Endothelial cell of umbilical vein (primary cell): ENCODE measurements around the gene WDFY2. TPM values are rescaled to one million over a fixed set of nuclear protein-coding genes. Genes with fewer than 3 reads are reported as not detected.

ENCODE experiments used
- BruUV-seq: library from RNA; stranded (reverse); fragments of 400-500 nt; replicated peaks from 2 replicates; lab custom pipeline; 2021; lab: Mats Ljungman, UMichigan
- CTCF ChIA-PET: fragments of 300-600, 350-600 bp; sonication (Branson Sonifier 250); formaldehyde crosslinking; loops from one replicate; lab custom pipeline; 2021; ENCODE audit warnings: antibody characterized with exemption, inconsistent platforms; lab: Charles Lee
- POLR2A ChIA-PET: fragments of 300-600, 350-600 bp; sonication (Branson Sonifier 250); formaldehyde crosslinking; loops from one replicate; lab custom pipeline; 2021; ENCODE audit warnings: antibody characterized with exemption, inconsistent platforms; lab: Charles Lee
- DNase-seq: peaks from one replicate; pipeline ENCODE4 v3.0.0-alpha.2; 2011; ENCODE audit warnings: low read depth, low spot score
- FAIRE-seq: peaks from 2 replicates; lab custom pipeline; 2011; peaks lifted over from hg19 to GRCh38; lab: Jason Lieb, UNC
- H2AFZ ChIP-seq: 2 replicates; pipeline ENCODE4 v1.6.0; 2012; ENCODE audit warnings: low read depth, low read length, control low read depth, inconsistent platforms
- H3K27ac ChIP-seq: 2 replicates; pipeline ENCODE4 v1.5.1; 2011; ENCODE audit warnings: low read depth, mild to moderate bottlenecking, control low read depth, low read length, moderate library complexity; ENCODE audit not compliant: insufficient read depth
- H3K27me3 ChIP-seq, 2 experiments: 2 replicates each; pipeline versions ENCODE4 v1.6.0 to v1.6.1; 2011; ENCODE audit warnings: low read length in 2 of 2, mixed read lengths in 1 of 2; ENCODE audit not compliant: control insufficient read depth in 2 of 2, insufficient read depth in 2 of 2
- H3K36me3 ChIP-seq, 2 experiments: 2 replicates in 1 of 2; 3 replicates in 1 of 2; pipeline ENCODE4 v1.5.1; 2011; ENCODE audit warnings: low read length in 2 of 2, mild to moderate bottlenecking in 1 of 2, moderate library complexity in 1 of 2; ENCODE audit not compliant: control insufficient read depth in 2 of 2, insufficient read depth in 2 of 2; ENCODE audit errors: extremely low read depth in 1 of 2
- H3K4me1 ChIP-seq: 3 replicates; pipeline ENCODE4 v1.5.1; 2011; ENCODE audit warnings: mild to moderate bottlenecking, low read length; ENCODE audit not compliant: control insufficient read depth, insufficient read depth; ENCODE audit errors: extremely low read depth
- H3K4me2 ChIP-seq: 2 replicates; pipeline ENCODE4 v1.6.1; 2011; ENCODE audit warnings: low read length, control low read depth, mixed read lengths; ENCODE audit not compliant: insufficient read depth
- H3K4me3 ChIP-seq, 3 experiments: fragments of 200-600 bp in 1 of 3; sonication (generic), shearing (Covaris generic) in 1 of 3; replicated peaks in 1 of 3; 2 replicates each; pipeline ENCODE4 v1.5.1; 2011 to 2016; ENCODE audit warnings: control low read depth in 3 of 3, low read length in 3 of 3, mild to moderate bottlenecking in 2 of 3, inconsistent platforms in 1 of 3, low read depth in 1 of 3, moderate library complexity in 1 of 3; ENCODE audit not compliant: insufficient read depth in 1 of 3
- H3K79me2 ChIP-seq: 2 replicates; pipeline ENCODE4 v1.6.0; 2012; ENCODE audit warnings: low read length, inconsistent platforms; ENCODE audit not compliant: control insufficient read depth, insufficient read depth
- H3K9ac ChIP-seq: replicated peaks from 2 replicates; pipeline ENCODE3; 2011; ENCODE audit warnings: low read length, control low read depth; ENCODE audit not compliant: insufficient read depth; ENCODE audit errors: extremely low read depth
- H3K9me1 ChIP-seq: replicated peaks from 3 replicates; pipeline ENCODE4 v1.6.0; 2011; ENCODE audit warnings: mild to moderate bottlenecking, low read length; ENCODE audit not compliant: control insufficient read depth, insufficient read depth; ENCODE audit errors: extremely low read depth
- H3K9me3 ChIP-seq: replicated peaks from 2 replicates; pipeline ENCODE4 v1.5.1; 2012; ENCODE audit warnings: low read length, inconsistent platforms; ENCODE audit not compliant: control insufficient read depth, insufficient read depth
- H4K20me1 ChIP-seq: replicated peaks from 2 replicates; pipeline ENCODE3; 2011; ENCODE audit warnings: mild to moderate bottlenecking, low read length; ENCODE audit not compliant: control insufficient read depth, insufficient read depth; ENCODE audit errors: extremely low read depth
- EZH2 ChIP-seq: IDR thresholded peaks from 2 replicates; pipeline ENCODE4 v1.6.1; 2012; ENCODE audit warnings: borderline replicate concordance, low read depth, mild to moderate bottlenecking, moderate library complexity, low read length, inconsistent platforms; ENCODE audit not compliant: severe bottlenecking
- FOS ChIP-seq: IDR thresholded peaks from 2 replicates; pipeline ENCODE4 v1.6.1; 2011; ENCODE audit warnings: mild to moderate bottlenecking, low read length, moderate library complexity, borderline replicate concordance; ENCODE audit not compliant: insufficient read depth
- GATA2 ChIP-seq: IDR thresholded peaks from 2 replicates; pipeline ENCODE4 v1.7.0; 2011; ENCODE audit warnings: low read depth, mild to moderate bottlenecking, moderate library complexity, mixed read lengths, low read length; ENCODE audit not compliant: insufficient read length, insufficient read depth
- JUN ChIP-seq: IDR thresholded peaks from 2 replicates; pipeline ENCODE4 v1.6.1; 2011; ENCODE audit warnings: borderline replicate concordance, low read depth; ENCODE audit not compliant: insufficient read length, insufficient read depth
- MYC ChIP-seq: IDR thresholded peaks from one replicate; pipeline ENCODE4 v1.6.1; 2011; ENCODE audit warnings: mild to moderate bottlenecking, low read depth, low read length
- POLR2A ChIP-seq: IDR thresholded peaks from 2 replicates; pipeline ENCODE4 v1.6.1; 2012; ENCODE audit warnings: low read depth, mild to moderate bottlenecking, control low read depth, low read length
- POLR2AphosphoS5 ChIP-seq: IDR thresholded peaks from 2 replicates; pipeline ENCODE4 v1.6.1; 2012; ENCODE audit warnings: low read depth, mild to moderate bottlenecking, control low read depth, low read length, moderate library complexity; ENCODE audit not compliant: insufficient read depth
- dilution Hi-C: fragments of 300-500 bp; cut with MboI; formaldehyde crosslinking; loops from one replicate; pipeline ENCODE4 v1.15.0; 2019; ENCODE audit warnings: low sequenced_read_pairs; ENCODE audit not compliant: extremely low pct_ligation_motif_present
- intact Hi-C: fragments of 100-400 bp; cut with micrococcal nuclease; formaldehyde crosslinking; loops from one replicate; pipeline ENCODE4 v1.10.0; 2022
- polyA plus RNA-seq, 4 experiments: library from polyadenylated mRNA; depleted of rRNA in 3 of 4; stranded (reverse) in 3 of 4; unstranded in 1 of 4; fragments of >200 nt; gene quantifications; 2 replicates each; pipeline versions ENCODE4 v1.2.1 to v1.2.3, GENCODE V29; 2011 to 2012; ENCODE audit warnings: missing spikeins in 1 of 4
- total RNA-seq: library from RNA; stranded (reverse); gene quantifications from 2 replicates; pipeline ENCODE4 v1.2.3, GENCODE V29; 2021
- TF ChIP-seq, protein P1 (sequence below): IDR thresholded peaks from 2 replicates; pipeline ENCODE4 v1.6.1; 2011; ENCODE audit not compliant: insufficient read depth, insufficient read length
- TF ChIP-seq, protein P2 (sequence below), 2 donors: IDR thresholded peaks; 1 replicate in 1 of 2; 2 replicates in 1 of 2; pipeline ENCODE4 v1.5.1; 2011; ENCODE audit warnings: low read length in 2 of 2, mild to moderate bottlenecking in 2 of 2, moderate library complexity in 2 of 2, control low read depth in 1 of 2, inconsistent platforms in 1 of 2, low read depth in 1 of 2; ENCODE audit not compliant: insufficient read depth in 1 of 2; ENCODE audit errors: extremely low read depth in 1 of 2

Gene WDFY2
- total and polyA plus RNA-seq, 2 donors (not counting 3 experiments of a cell fraction or from before 2014, with no cell fraction given): 2.1 to 5.5 TPM

DNA sequence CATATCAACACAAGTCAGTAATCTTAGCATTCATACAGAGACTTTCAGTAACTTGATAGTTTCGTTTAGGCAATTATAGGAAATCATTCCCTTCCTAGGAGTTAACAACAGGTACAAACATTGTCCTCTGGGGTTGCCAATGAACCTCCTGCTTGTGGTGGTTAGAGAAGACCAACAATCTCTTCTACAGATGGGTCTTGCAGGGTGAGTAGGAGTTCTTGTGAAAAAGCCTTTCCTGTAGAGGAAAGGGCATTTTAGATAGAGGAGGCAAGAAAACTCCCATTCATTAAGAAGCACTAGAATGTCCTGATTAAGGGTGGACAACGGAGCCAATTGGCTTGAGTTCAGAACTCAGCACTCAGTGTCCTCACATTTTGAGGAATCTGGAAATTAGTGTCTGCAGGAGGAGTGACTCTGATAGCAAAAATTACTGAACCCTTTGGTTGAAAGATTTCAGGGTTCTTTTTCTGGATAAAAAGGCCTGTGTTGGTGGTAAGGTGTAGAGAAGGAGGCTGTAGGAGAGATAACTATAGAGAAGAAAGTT, 4.2 kb downstream of the WDFY2 start:
- no peaks in the 10 kb centered on the region for H3K9me1 ChIP-seq
- no TSS peak for BruUV-seq
- no peak for DNase-seq
- H4K20me1 ChIP-seq: no peaks in the 10 kb centered on the region
- H3K27ac ChIP-seq: no peak overlapping the region
- intact Hi-C loops: loop anchor here (10.0 kb wide), 2 partner anchors 176 to 536 kb away; partner anchors contain the start of gene NEK5
- no peak overlapping the region for H3K9ac ChIP-seq
- peaks cover 3% of the 10 kb centered on the region for H3K79me2 ChIP-seq
- dilution Hi-C loops: no loop called here
- no peak for FAIRE-seq
- H3K4me2 ChIP-seq: no peak overlapping the region
- H3K36me3 ChIP-seq: no peaks in the 10 kb centered on the region
- H3K4me1 ChIP-seq: peaks cover 29% of the 10 kb centered on the region
- CTCF ChIA-PET: no interaction called here
- no peak for TF ChIP-seq MYC
- TF ChIP-seq FOS: no peak
- TF ChIP-seq, protein P1, sequence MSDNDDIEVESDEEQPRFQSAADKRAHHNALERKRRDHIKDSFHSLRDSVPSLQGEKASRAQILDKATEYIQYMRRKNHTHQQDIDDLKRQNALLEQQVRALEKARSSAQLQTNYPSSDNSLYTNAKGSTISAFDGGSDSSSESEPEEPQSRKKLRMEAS: no peak
- no peak for TF ChIP-seq GATA2
- TF ChIP-seq POLR2AphosphoS5: no peak
- TF ChIP-seq JUN: no peak
- no peak for TF ChIP-seq EZH2
- TF ChIP-seq POLR2A: no peak
- TF ChIP-seq, protein P2, sequence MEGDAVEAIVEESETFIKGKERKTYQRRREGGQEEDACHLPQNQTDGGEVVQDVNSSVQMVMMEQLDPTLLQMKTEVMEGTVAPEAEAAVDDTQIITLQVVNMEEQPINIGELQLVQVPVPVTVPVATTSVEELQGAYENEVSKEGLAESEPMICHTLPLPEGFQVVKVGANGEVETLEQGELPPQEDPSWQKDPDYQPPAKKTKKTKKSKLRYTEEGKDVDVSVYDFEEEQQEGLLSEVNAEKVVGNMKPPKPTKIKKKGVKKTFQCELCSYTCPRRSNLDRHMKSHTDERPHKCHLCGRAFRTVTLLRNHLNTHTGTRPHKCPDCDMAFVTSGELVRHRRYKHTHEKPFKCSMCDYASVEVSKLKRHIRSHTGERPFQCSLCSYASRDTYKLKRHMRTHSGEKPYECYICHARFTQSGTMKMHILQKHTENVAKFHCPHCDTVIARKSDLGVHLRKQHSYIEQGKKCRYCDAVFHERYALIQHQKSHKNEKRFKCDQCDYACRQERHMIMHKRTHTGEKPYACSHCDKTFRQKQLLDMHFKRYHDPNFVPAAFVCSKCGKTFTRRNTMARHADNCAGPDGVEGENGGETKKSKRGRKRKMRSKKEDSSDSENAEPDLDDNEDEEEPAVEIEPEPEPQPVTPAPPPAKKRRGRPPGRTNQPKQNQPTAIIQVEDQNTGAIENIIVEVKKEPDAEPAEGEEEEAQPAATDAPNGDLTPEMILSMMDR (IDR thresholded peaks at IDR 0.05; ENCODE audit: extremely low read depth in 1 of 2, insufficient read depth in 1 of 2, low read depth in 1 of 2, low read length in 2 of 2): no peak
- POLR2A ChIA-PET: no interaction called here
- no peak overlapping the region for H2AFZ ChIP-seq
- no peaks in the 10 kb centered on the region for H3K27me3 ChIP-seq
- H3K9me3 ChIP-seq: no peaks in the 10 kb centered on the region
- H3K4me3 ChIP-seq: no peak overlapping the region
